Inflammatory macrophage (primary cell): Measurements from ENCODE around the gene OR1S1.
"Not testable (repeated sequence)": the region's sequence is repeated elsewhere in the genome, so short reads cannot be mapped to it uniquely, and the experiment has no call there.

Experiments
- DNase-seq, 2 donors: peaks; one replicate each; pipeline ENCODE4 v3.0.0-alpha.2; 2020 to 2022
- total RNA-seq, 18 experiments: gene quantifications; one replicate each; lab custom pipeline; 2026; ENCODE audit warnings: mixed read lengths in 6 of 18, inconsistent platforms in 2 of 18; lab: John Stamatoyannopoulos, UW

Gene OR1S1
- 0 to 0.08 (median 0) reads per million in 18 experiments for total RNA-seq

DNA sequence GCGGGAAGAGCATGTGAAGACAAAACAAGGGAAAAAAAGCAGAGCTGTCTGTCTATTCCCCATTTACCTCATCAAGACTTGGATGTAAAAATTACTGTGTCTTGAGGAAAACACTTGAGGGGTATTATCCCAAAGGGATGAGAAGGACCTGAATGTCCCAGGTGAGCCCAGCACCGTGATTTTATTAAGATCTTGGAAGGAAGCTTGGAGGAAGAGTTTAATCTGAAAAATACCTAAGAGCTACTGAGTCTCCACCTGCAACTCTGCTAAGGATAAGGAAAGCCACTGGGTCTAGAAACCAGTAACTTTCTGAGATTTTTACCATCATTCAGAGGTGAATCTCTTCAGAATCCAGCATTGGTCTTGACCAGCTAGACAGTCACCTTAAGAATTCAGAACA lies at the start of gene OR1S1:
TSS of gene OR1S1 (plus strand) at position 301 of the 400 bp plus-strand sequence.
- DNase-seq = not testable (repeated sequence)

DNA sequence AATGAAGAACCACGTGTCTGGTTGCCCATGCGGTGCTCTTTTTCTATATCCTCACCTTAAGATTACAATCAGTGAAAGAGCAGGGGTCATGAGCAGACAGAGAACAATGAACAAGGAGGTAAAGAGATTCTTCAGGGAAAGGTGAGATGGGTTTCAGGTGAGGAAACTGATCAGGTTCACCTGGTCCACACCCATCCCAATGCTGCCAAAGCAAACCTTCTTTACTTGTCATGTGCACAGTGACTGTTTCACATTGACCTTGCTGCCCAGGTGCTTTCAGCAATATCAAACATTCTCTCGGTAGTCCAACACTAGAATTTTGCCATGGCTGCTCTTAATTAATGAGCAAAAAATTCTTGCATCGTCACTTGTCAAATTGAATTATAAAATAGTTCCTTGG lies 48.1 kb upstream of the OR1S1 start:
- no peak for DNase-seq

DNA sequence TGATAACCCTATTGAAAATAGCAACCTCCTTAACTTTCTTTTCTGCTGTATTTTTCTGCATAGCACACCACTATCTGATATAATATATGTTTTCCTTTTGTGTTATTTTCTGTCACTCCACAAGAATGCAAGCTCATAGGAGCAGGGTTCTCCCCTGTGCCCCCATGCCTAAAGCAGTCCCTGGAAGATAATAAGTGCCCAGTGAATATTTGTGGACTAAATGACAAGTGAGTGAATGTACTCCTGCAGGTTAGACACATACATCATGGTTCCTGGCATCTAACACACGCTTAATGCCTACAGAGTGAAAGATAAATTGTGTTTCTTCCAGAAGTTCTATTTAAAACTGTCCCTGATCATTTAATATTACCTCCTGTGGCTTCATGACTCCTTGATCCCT lies 47.5 kb upstream of the OR1S1 start:
- DNase-seq = no peak

DNA sequence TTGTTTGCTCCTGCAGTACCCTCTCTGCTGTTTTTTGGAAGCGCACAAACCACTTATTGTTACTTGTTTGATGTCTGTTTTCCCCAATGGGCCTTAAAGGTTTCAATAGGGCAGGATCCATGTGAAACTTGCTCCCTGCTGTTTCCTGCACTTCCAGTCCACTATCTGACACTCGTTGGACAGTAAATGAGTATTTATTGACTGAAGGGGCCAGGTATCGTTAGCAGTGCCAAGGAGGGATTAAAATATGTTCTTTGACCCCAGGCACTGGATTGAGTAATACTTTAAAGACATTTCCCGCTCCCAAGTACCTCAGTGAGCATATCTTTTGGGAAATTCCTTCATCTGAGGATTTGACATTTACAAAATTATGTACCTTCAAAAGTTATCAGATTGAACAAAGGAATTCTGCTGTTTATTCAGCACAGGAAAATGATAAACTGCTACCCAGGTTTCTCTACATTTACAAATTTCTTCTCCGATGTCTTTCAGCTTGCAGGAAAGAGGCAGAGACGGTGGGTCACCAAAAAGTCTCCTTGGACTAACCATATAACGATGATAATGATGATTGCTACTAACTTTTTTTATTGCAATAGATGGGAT lies 46.9 kb upstream of the OR1S1 start:
- no peak for DNase-seq

DNA sequence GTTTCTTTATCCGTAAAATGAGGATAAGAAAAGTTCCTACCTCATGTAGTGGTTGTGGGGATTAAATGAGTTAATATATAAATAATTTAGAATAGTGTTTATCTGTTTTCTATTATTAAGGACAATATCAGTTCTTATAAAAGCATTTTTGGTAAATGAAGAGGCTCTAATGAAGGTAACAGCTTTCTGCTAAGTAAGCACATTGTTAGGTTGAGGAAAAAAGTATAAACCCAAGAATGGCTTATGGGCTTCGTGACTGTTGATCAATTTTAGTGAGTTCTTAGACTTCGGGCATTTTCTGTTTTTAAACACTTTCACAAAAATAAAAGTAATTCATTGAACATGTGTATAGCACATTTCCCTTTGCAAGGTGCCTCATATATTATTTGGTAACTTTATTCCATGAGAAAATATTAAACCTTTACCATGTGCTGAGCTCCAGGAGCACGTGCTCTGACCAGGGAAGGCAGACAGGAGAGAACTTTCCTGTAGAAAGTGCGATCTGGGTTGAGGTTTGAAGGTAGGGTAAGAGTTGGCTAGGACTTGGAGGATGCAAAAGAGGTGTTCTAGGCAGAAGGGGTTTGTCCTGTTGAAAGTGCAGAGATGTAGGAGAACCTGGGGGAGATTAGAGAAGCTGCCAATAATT lies 35.0 kb upstream of the OR1S1 start:
- DNase-seq = no peak

DNA sequence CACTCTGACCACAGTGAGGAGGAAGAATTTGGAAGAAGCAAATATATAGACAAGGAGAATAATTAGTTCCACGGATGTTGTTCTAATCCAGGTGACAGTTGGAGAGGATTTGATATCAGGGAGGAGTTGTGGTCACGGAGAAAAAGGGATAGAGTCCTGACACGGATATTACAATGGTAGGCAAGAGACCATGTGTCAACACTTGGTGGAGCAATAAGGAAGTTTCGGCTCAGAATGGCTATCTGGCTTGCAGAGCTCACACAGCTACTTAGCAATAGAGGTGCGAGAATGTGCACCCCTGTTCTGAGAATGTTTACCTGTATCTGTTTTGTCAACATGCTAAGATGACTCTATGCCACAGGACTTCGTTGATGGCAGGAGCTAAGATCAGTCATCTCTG lies 34.1 kb upstream of the OR1S1 start:
- DNase-seq = no peak

DNA sequence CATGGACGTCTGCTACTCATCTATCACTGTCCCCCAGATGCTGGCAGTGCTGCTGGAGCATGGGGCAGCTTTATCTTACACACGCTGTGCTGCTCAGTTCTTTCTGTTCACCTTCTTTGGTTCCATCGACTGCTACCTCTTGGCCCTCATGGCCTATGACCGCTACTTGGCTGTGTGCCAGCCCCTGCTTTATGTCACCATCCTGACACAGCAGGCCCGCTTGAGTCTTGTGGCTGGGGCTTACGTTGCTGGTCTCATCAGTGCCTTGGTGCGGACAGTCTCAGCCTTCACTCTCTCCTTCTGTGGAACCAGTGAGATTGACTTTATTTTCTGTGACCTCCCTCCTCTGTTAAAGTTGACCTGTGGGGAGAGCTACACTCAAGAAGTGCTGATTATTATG lies 32.9 kb upstream of the OR1S1 start:
- no peak for DNase-seq

DNA sequence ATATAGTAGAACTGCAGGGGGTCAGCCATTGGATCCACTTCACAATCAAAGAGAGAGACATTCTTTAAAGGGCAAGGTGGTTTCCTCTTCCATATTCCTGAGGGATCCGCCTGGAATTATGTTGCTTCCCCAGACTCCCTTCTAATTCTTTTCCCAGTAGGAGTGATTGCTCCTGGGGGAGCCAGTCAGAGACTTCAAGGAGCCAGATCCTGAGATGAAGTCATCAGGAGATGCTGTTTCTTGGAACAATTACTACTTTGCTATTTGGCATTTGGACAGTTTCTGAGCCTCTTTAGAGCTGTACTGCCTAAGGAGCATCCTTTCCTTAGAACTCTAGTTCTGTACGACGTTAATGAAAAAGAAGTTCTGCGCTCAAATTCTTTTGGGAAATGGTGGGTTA lies 25.6 kb upstream of the OR1S1 start:
- DNase-seq = no peak

DNA sequence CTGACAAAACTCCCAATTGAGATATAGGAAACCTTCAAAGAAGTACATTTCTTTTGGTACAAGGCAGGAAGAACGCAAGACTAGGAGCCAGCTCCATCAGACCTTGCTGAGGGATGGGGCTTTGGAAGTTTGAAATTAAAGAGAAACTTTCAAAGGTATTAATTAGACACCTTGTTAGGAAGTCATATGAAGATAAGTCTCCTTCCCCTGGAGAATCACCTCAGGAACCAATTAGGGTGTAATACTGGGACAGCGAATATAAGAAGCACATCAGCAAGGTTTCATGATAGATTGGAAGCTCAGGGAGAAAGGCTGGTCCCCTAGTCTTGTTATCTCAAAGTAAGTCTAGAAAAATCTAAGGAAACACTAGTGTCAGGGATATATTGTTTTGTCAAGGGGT lies 23.8 kb upstream of the OR1S1 start, which contains the start of gene OR9Q2:
TSS of gene OR9Q2 (plus strand) at position 301 of the 400 bp plus-strand sequence. CDS start 1,421 bp downstream, outside the sequence.
- DNase-seq = no peak

DNA sequence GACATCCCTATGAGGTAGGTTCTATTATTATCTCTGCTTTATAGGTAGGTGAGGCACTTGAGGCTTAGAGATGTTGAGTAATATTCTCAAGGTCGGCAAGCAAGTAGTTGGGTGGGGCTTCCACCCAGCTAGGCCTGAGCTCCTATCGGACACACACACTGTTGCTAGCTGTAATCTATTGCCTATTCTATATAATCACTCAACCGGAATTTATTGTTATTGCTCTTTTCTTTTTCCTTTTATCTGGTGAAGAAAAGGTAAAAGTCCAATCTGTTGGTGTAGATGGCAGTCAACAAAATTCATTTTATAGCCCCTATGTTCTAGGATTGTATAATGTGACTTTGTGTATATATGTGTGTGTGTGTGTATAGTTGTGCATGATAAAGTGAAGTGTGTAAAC lies 20.3 kb upstream of the OR1S1 start:
- DNase-seq = no peak

DNA sequence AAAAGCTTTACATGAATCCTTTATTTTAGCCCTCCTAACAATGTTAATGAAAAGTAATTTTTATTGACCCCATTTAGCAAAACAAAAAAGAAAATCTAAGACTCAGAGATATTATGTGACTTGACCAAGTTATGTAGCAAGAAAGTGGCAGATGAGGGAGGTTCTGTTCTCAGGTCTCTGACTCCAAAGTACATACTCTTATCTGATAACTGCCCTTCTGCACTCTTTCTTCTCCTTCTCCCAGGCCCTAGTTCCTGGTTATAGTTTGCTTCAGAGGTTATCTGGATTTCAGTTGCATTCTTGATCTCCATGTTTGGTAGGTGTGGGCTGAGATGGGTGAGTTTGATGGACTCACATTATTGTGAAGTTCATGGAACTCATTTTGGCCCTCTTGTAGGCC lies 19.1 kb upstream of the OR1S1 start:
- no peak for DNase-seq

DNA sequence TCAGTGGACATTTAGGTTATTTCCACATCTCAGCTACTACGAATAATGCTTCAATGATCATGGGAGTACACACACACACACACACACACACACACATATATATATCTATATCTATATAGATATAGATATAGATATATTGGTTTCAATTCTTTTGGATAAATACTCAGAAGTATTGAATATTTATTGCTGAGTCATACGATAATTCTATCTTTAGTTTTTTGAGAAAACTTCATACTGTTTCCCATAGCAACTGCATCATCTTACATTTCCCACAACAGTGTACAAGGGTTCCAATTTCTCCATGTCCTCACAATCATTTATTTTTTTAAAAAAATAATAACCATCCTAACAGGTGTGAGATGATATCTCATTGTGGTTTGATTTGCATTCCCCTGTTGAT lies 16.6 kb upstream of the OR1S1 start:
- DNase-seq = no peak

DNA sequence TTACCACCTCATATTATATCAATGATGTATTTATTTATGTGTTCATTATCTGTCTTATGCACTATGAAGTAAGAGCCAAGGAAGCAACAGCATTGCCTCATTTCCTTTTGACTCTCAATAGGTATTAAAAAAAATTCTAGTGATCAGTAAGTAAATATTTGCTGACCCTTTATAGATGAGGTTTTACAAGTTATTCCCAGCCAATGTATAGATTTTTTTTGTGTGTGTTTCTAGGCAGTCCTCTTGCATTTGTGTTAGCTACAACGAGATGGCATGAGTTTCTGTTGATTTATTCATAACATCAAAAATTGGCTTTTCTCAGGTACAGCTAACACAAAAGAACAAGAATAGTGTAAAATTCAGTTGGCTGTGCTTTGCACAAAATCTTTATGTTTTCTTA lies 13.2 kb upstream of the OR1S1 start:
- no peak for DNase-seq

DNA sequence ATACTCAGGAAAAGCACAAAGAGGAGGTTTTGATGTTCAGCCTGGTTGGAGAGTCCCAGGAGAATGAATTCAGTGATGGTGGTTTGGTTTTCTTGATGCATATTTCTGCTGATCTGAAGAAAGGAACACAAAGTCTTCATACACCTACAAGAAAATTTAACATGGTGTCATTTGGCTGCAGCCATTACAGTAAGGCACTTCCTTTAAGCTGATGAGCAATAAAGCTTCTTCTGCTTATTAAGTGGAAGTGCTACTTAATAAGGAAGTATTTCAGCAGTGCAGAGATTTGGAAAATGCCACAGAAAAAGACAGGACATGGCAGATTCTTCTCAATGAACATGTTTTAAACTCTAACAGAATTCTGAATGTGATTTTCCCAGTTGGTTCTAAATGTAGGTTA lies 8.5 kb upstream of the OR1S1 start, which contains the start of gene OR1S2:
TSS of gene OR1S2 (minus strand) at position 101 of the 400 bp plus-strand sequence. CDS start at position 101, 0 bp downstream.
- DNase-seq = no peak

DNA sequence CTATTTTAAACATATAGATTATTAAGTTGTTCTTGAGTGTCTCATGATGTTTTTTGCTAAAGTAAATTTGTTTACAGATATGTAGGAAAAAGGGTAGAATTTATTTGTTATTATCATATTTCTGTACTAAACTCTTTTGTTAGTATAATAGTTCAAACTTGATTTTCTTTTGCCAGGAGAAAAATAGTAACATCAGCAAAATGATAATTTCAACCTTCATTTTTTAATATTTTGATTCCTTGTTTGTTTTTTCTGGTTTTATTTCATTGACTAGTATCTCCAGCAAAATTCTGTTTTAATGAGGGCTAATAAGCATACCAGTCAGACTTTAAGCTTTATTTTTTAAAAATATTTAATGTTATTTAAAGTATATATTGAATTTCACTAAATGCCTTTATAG lies 4.0 kb downstream of the OR1S1 start:
- DNase-seq = no peak

DNA sequence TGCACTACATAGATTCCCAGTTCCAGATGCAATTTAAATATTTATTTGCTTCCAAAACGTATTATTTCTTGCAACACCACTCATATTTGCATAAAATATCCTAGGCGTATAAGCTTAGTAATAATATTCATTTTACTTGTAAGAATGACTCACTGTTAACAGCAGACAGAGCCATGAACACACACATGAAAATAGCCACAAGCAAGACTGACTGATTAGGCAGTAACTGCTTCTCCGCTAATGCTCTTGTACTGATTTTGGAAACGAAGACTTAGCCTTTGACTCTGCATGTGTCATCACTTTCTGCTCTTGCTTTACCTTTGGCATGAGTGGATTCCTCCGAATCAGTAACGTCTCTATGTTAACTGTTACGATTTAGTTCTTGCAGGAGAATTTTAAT lies 10.2 kb downstream of the OR1S1 start:
- DNase-seq = no peak

DNA sequence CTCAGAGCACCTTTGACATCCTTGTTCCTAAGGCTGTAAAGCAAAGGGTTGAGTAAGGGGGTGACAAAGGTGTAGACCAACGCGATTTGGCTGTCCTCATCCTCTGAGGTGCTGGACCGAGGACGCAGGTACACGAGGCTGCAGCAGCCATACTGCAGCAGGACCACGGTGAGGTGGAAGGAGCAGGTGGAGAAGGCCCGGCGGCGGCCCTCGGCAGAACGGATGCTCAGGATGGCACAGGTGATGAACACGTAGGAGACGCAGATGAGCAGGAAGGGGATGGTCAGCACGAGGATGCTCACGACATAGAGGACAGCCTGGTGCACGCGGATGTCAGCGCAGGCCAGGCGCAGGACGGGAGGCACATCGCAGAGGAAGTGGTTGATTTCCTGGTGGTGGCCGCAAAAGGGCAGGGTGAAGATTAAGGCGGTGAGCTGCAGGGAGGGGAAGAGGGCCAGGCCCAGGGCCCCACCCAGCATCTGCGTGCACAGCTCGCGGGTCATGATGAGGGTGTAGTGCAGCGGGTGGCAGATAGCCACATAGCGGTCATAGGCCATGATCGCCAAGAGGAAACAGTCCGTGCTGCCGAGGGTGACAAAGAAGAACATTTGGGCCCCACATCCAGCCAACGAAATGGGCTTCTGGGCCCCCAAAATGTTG lies 15.6 kb downstream of the OR1S1 start:
- DNase-seq = no peak

DNA sequence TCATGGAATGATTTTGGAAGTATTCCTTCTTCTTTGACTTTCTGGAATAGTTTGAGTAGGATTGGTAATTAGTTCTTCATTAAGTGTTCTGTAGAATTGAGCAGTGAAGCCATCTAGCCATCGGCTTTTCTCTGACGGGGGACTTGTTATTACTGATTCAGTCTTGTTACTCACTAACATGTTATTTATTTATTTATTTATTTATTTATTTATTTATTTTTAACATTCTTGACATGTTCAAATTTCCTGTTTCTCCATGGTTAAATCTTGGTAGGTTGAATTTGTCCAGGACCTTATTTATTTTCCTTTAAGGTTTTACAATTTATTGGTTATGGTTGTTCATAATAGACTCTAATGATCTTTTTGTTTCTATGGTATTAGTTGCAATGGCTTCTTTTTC lies 31.4 kb downstream of the OR1S1 start:
- DNase-seq = no peak

DNA sequence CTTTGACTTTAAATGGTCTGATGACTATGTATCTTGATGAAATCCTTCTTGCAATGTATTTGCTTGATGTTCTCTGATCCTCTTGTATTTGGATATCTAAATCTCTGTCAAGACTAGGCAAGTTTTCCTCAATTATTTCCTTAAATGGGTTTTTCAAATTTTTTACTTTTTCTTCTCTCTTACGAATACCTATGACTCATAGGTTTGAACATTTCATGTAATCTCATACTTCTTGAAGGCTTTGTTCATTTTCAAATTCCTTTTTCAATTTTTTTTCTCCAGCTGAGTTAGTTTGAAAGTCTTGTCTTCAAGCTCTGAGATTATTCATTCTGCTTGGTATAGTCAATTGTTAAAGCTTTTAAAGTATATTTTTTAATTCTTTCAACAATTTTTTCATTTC lies 42.4 kb downstream of the OR1S1 start:
- no peak for DNase-seq

DNA sequence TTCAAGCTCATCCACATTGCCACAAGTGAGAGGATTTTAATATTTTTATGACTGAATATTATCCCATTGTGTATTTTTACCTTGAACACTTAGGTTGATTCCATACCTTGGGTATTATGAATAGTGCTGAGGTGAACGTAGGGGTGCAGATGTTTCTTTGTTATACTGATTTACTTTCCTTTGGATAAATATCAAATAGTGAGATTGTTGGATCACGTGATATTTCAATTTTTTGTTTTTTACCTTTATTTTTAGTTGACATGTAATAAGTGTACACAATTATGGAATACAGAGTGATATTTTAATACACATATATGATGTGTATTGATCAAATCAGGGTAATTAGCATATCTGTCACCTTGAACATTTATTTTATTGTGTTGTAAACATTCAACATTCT lies 47.5 kb downstream of the OR1S1 start:
- no peak for DNase-seq
